HG03135 (cell line): ENCODE data around the gene ENPEP.
"Not testable (repeated sequence)": the region's sequence is repeated elsewhere in the genome, so short reads cannot be mapped to it uniquely, and the experiment has no call there.

ENCODE experiments used
- ATAC-seq: cut with Tn5 transposase; IDR thresholded peaks from one replicate; pipeline ENCODE4 v1.9.1; 2021; ENCODE audit warnings: mild to moderate bottlenecking, moderate library complexity; ENCODE audit not compliant: unreplicated experiment

Gene ENPEP

GRCh38 chr4:110475881-110476818, at the start of gene ENPEP:
Gene ENPEP, plus strand, starts transcription at chr4:110476155. Its CDS starts 260 bp downstream, at chr4:110476415.
- ATAC-seq = no peak

GRCh38 chr4:110431805-110432204, 44.1 kb upstream of the ENPEP start:
- not testable (repeated sequence) for ATAC-seq

GRCh38 chr4:110437292-110437691, 38.7 kb upstream of the ENPEP start:
- not testable (repeated sequence) for ATAC-seq

GRCh38 chr4:110439209-110439608, 36.7 kb upstream of the ENPEP start:
- ATAC-seq = not testable (repeated sequence)

GRCh38 chr4:110442309-110442708, 33.6 kb upstream of the ENPEP start:
- no peak for ATAC-seq

- ATAC-seq = no peak
These were observed 33.2 kb upstream of the ENPEP start for GRCh38 chr4:110442788-110443187.

- no peak for ATAC-seq
These were observed 26.0 kb upstream of the ENPEP start for GRCh38 chr4:110449947-110450346.

- ATAC-seq = no peak
These were observed 23.4 kb upstream of the ENPEP start for GRCh38 chr4:110452546-110452945.

GRCh38 chr4:110454441-110454840, 21.5 kb upstream of the ENPEP start:
- ATAC-seq = no peak

GRCh38 chr4:110458494-110459266, 17.3 kb upstream of the ENPEP start:
- ATAC-seq = no peak

- ATAC-seq = no peak
These were observed 15.7 kb upstream of the ENPEP start for GRCh38 chr4:110460074-110460746.

GRCh38 chr4:110467400-110467799, 8.6 kb upstream of the ENPEP start:
- no peak for ATAC-seq

GRCh38 chr4:110472583-110473329, 3.2 kb upstream of the ENPEP start:
- no peak for ATAC-seq

- no peak for ATAC-seq
These were observed 1.5 kb upstream of the ENPEP start for GRCh38 chr4:110474481-110474880.

GRCh38 chr4:110475080-110475479, 875 bp upstream of the ENPEP start:
- not testable (repeated sequence) for ATAC-seq

- ATAC-seq = no peak
These were observed 1.9 kb downstream of the ENPEP start for GRCh38 chr4:110477836-110478235.

- ATAC-seq = no peak
These were observed 4.1 kb downstream of the ENPEP start for GRCh38 chr4:110480031-110480549.

- no peak for ATAC-seq
These were observed 4.9 kb downstream of the ENPEP start for GRCh38 chr4:110480746-110481271.

GRCh38 chr4:110483516-110483915, 7.6 kb downstream of the ENPEP start:
- no peak for ATAC-seq

- peak; percentile 100 for ATAC-seq
These were observed 8.1 kb downstream of the ENPEP start for GRCh38 chr4:110484029-110484428.
